ENCODE measurements around the gene ELL2. TPM values are rescaled to one million over a fixed set of nuclear protein-coding genes. Genes with fewer than 3 reads are reported as not detected.
A peak's percentile ranks its signal among the peaks of the same experiment; 100 is the strongest.

ELL2 gene
- total and polyA plus RNA-seq, 2 of the 13 experiments (the other 11 are each of a cell fraction or from before 2014, with no cell fraction given): 78.9 to 97.1 TPM

- peak; percentile 64; the same call in 1 of the 2 replicates for TF ChIP-seq ZHX2 (IDR thresholded peaks at IDR 0.05; ENCODE audit: low read depth)
- TF ChIP-seq ZHX2 (CRISPR knock-in tag; IDR thresholded peaks at IDR 0.05; ENCODE audit: borderline replicate concordance): no peak; the same call in 1 of the 2 replicates
- no peak for TF ChIP-seq ZBTB40 (IDR thresholded peaks at IDR 0.05)
- no peak for TF ChIP-seq ZBTB40 (CRISPR knock-in tag; IDR thresholded peaks at IDR 0.05)
- TF ChIP-seq ISL2 (CRISPR knock-in tag; IDR thresholded peaks at IDR 0.05): 0 out of 2 replicates have a peak, but pooled peaks have one; percentile 36
- TF ChIP-seq MTERF4 (CRISPR knock-in tag; IDR thresholded peaks at IDR 0.05): no peak
- no peak for TF ChIP-seq ZNF496 (CRISPR knock-in tag; IDR thresholded peaks at IDR 0.05; ENCODE audit: insufficient replicate concordance)
- 0 out of 2 replicates have a peak, but pooled peaks have one; percentile 89 for TF ChIP-seq CBX5 (CRISPR knock-in tag; IDR thresholded peaks at IDR 0.05; ENCODE audit: borderline replicate concordance)
- TF ChIP-seq ATF7 (IDR thresholded peaks at IDR 0.05): 0 out of 2 replicates have a peak, but pooled peaks have one; percentile 2
- TF ChIP-seq ATF7 (CRISPR knock-in tag; IDR thresholded peaks at IDR 0.05): no peak; the same call in 1 of the 2 replicates
- no peak for TF ChIP-seq BHLHE40 (IDR thresholded peaks at IDR 0.05; ENCODE audit: low read length)
- no peak for TF ChIP-seq ZNF383 (CRISPR knock-in tag; IDR thresholded peaks at IDR 0.05; ENCODE audit: borderline replicate concordance)
- TF ChIP-seq SNAPC2 (CRISPR knock-in tag; IDR thresholded peaks at IDR 0.05): no peak
- TF ChIP-seq RORA (CRISPR knock-in tag; IDR thresholded peaks at IDR 0.05): no peak
These were observed 100.3 kb downstream of the ELL2 start (continued) for GRCh38 chr5:95861221-95861863.

Measured in HepG2 (cell line).